T-helper 2 cell (primary cell): Measurements from ENCODE around the gene FAM240A.
"Not testable (repeated sequence)": the region's sequence is repeated elsewhere in the genome, so short reads cannot be mapped to it uniquely, and the experiment has no call there.

ENCODE experiments used
- DNase-seq, 5 experiments: peaks; one replicate each; pipeline versions ENCODE4 v3.0.0 to v3.0.0-alpha.2; 2012 to 2022

FAM240A gene

DNA sequence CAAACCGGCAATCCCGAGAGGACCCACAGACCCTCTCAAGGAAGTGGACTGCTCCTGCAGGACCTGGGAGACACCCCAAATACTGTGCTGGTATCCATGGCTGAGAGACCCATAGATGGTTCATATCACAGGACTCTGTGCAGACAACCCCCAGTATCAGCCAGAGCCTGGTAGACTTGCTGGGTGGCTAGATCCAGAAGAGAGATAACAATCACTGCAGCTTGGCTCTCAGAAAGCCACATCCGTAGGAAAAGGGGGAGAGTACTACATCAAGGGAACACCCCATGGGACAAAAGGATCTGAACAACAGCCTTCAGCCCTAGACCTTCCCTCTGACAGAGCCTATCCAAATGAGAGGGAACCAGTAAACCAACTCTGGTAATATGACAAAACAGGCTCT is 25.1 kb upstream of the FAM240A start:
- not testable (repeated sequence) for DNase-seq

DNA sequence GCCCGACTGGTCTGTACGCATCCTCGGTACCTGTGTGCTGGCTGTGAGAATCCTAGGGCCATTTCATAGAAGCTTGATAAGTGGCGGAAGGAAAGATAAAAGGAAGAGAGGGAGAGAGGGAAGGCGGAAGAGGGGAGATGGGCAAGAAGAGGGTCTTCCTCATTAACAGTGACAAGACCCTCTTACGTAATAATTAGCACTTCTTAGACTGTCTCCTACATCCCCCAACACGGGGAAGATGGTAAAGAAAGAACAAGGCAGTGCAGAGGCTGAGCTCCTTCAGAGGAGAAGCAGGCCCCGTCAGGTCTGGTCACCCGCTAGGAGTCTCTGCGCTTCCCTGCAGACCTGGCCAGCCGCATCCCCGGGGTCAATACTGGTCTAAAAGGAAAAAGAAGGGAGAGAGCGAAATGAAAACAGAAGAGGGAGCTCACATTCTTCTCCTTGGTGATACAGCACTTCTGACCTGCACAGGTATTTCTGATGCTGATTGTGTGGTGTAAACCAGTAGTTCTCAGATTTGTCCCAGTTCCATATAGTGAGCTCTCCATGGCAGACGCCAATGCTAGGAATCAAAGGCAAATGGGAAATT is 19.0 kb upstream of the FAM240A start:
- DNase-seq, result no peak

GRCh38 chr3:46593979-46594378 is 18.3 kb upstream of the FAM240A start:
- no peak for DNase-seq

GRCh38 chr3:46594723-46595122 is 17.6 kb upstream of the FAM240A start:
- DNase-seq, result no peak

DNA sequence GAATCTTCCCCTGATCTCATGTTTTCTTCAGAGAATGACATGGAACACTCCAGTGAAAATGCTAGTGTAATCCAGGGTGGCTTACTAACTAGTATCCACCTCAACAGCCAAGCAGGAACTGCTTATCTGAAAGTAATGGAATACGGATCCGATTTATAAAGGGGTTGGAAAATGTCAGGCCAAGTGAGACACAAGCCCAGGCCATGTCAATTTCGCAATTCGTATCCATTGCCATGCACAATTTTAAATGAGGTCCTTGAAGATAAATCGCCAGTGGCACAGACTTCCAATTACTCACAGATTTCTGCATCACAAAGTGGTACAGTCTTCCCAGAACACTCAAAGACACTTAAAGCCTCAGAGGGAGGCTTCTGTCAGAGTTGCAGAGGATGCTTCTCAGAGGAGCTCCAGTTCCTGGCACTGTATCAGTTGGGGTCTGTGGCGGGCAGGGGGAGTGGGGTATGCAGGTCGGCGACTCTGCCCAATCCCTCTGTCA is 16.5 kb upstream of the FAM240A start:
- no peak for DNase-seq

DNA sequence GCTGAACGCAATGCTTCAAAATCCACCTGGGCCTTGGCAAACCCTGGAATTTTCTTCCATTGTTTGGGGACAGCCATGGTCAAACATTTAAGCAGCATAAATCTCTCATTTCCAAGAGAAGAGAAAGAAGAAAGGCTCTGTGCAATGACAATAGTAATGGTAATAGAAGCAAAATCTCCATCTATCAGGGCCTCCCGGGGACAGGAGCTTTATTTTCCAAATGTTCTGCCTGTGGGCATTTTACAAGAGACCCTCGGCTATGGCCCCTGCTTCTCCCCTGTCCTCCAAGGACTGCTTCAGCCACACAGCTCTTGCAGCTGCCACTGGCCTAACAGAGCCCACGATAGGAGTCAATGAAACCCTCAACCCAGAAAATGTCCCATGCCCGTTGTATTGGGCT is 12.7 kb upstream of the FAM240A start:
- DNase-seq, result no peak

DNA sequence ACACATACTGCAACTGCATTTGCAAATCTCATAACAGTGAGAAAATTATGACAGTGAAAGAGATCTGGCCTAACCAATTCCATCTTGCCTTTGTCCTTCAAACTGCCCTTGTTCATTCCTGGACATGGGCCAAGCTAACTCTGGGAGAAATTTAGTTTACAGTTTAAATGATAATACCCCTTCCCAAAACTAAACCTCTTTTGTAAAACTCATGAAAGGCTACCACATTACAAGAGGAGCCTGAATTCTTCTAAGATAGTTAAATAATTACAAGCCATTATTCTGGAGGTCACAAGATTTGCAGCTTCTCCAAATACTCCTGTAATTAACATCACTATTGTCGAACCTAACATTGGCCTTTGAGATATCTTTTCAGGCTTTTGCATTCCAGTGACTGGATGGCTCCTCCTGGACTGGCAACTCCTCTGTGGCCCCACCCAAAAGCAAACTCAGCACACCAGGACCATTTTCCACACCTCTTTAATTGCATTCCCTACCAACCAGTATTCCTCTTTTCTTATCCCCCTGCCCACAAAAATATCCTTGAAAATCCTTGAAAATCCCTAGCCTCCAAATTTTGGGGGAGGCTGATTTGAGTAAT is 8.8 kb upstream of the FAM240A start:
- no peak for DNase-seq

DNA sequence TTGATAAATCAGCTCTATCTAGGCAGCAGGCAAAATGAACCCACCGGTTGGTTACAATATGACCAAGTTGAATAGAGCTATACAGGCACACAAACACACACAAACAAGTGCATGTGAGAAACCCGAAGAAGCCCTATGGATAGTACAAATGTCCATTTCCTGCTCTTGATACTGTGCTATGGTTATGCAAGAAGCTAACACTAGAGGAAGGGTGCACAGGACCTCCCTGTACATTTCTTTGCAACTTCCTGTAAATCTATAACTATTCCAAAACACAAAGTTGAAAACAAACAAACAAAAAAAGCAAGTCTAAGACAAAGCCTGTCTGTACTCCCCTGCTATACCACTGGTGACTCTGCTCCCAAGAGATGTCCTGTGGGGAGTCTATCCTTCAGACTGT is 8.2 kb upstream of the FAM240A start:
- peak in 1 of 5 experiments; percentile 15 for DNase-seq

GRCh38 chr3:46607603-46608028 is 4.7 kb upstream of the FAM240A start:
- DNase-seq, result no peak

GRCh38 chr3:46609212-46609721 is 3.1 kb upstream of the FAM240A start:
- DNase-seq, result no peak

DNA sequence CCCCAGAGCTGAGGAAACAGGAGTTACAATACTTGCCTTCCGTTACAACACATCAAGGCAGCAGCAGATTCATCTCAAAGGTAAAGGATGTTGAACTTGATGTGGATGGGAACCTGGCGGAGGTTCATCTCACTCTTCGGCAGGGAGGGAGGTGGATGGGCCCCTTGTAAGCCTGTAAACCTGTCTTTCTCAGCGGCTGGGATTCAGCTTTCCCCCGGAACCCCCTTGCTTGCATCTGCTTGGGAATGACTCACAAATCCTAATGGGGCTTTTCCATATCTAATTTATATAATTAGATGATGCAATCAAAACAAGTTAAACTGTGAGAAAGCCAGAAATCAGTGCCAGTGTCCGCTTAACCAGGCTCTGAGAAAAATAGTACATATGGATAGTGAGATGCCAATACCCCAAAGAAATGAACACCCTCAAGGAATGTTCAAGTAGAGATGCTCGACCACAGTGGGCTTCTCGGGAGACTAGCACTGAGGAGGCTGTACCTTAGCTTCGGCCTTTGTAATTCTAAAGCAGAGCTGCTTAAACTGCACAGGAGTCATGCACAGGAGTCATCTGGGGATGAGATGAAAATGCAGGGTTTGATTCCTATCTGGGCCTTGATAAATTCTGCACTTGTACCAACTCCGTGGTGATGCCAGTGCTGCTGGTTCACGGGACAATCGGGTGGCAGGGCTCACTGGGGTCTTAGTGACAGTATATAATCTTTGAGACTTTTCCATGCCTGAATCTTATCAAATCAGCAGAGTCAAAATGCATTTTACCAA is 2.2 kb upstream of the FAM240A start:
- DNase-seq, result no peak

- DNase-seq, result no peak
Observed at GRCh38 chr3:46613313-46614005, 1.1 kb downstream of the FAM240A start.

DNA sequence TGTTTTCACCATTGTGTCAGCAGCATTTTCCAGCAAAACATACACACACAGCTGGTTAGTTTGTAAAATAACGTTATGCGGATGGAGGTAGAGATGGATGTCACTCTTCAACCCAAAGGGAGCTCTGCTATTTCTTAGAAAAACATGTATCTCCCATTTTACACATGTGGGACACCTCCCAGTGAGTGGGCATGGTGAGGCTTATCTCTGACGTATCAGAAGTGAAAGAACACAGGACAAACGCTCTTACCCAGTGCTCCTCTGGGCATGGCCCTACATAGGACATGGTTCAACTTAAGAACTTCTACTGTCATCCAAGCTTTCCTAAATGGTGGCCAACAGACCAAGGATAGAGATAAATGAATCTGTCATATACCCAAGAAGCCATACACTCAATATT is 2.1 kb downstream of the FAM240A start:
- no peak for DNase-seq

DNA sequence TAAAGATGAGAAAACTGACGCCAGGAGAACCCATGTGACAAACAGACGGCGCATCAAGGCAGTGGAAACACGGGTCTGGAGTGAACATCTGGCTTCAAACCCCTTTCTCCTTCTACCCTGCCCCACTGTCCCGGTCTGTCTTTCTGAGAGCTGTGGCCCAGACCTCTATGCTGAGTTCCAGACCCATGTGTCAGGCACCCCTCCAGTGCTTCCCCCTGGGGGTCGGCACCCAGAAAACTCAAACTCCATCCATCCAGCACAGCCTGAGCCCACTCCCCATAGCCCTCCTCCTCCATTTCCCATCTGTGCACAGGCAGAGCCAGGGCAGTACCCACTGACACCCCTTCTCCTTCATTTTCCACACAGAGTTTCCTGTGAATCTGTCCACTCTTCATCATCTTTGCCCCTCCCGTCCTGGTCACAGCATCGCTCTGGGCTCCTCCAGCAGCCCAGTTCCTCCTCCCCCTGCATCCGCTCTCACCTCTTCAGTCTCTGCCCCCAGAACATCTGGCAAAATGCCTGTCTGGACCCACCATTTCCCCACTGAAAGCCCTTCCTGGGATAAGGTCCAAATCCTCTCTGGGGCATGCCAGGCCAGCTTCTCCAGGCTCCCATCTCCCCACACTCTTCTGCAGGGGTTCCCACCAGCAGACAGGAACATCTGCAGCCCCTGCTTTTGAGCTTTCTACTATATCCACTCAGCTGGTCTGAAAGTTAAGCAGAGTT is 2.9 kb downstream of the FAM240A start:
- DNase-seq, result no peak

GRCh38 chr3:46615976-46616375 is 3.7 kb downstream of the FAM240A start:
- DNase-seq, result no peak

DNA sequence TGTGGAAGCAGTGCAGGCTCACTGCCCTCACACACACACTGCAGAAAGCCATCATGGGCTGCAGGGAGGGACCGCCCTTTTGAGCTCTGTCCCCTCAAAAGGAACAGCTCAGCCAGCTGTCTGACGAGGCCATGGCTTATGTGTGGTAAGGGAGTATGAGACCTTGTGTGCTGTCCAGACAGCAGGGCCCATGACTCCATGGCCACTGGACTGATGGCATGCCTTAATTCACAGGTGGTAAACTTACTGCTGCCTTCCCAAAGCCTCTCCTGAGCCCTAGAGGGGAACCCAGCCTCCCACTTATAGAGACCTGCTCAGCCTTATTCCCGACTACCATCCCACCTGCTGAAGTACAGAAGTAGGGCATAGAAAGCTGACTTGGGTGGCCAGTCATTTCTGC is 5.6 kb downstream of the FAM240A start:
- no peak for DNase-seq

DNA sequence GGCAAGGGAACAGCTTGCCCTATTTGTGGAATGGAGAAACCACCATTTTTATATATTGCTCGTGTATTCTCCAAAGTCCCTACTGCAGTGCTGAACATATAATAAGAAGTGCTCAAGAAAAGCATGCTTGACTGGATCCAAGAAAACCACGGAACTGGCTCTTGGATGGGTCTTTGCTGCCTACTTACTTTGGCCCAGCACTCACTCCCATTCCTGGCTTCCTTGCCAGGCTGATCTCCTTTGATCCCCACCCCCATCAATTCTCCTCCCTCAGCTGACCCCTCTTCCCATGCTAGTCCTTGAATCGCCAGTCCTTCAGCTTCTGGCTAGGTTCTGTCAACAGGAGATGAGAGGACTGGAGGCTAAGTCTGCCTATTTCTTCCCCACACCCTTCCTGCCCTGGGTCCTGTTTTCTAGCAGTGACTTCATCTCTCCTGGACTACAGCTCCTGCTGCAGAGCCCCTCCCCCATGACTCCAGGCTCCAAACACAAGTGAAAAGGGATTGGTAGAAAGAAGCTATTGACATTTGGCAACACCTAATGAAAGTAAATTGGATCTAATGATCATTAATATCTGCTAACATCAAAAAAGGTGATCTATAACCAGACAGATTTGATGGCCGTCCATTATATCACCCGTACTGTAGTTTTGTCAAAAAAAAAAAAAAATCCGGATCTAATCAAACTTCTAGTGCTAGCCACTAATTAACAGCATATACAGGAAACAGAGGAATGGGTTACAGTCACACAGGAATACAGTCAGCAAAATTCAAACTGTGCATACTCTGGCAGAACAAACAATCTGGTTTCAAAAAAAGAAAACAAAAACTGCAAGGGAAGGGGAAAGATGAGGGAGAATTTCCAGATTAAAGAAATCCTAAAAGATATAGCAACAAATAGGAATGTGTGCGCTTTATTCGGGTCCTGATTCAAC is 7.8 kb downstream of the FAM240A start:
- no peak for DNase-seq

DNA sequence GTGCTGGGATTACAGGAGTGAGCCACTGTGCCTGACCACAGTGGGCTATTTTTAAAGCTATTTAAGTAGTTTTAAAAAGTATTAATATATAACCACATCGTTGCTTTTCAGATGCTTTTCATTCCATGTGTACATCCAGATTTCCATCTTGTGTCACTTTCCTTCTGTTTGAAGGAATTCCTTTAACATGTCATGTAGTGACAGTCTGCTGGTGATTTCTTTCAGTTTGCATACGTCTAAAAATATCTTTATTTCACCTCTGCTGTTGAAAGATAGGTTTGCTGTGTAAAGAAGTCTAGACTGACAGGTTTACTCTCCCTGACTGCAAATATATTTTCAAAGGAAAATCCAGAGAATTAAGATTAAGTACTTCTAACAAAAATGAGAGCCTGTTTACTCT is 12.2 kb downstream of the FAM240A start:
- no peak for DNase-seq

GRCh38 chr3:46624975-46625490 is 12.7 kb downstream of the FAM240A start:
- DNase-seq, result no peak

DNA sequence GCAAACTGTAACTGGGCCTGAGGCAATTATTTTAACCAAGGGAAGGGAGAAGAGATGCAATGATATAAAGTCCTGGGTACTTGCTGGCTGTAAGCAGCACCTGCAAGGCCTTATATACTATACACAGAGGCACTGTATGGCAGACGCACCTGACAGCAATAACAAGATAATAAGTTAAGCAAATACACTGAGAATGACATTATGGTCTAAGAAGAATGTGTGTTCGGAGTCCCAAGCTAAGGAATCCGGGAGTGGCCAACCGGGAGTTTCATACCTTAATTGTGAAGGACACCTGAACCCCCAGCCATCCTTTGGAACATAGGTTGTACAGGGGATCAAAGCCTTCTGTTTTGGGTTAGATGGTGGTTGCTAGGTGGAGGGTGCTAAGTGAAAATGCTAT is 13.7 kb downstream of the FAM240A start:
- no peak for DNase-seq

DNA sequence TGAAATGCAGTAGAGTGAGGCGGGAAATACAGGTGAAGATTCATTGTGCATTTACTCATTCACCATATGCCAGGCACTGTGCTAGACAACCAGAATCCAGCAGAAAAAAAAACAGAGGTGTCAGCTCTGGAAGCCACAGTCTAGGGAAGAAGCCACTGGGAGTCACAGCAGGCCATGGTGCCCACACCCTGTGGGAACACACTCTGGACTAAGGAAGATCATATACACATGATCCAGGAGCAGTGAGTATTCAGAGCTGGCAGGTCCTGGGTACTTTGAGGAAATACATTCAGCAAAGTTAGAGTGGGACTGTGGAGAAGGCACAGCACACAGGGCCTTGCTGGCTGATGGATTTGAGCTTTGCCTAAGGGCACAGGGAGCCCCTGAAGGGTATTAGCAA is 14.8 kb downstream of the FAM240A start:
- no peak for DNase-seq
